Tibial nerve (tissue), 4 donors: ENCODE measurements around the gene CDC42BPG. TPM values are rescaled to one million over a fixed set of nuclear protein-coding genes. Genes with fewer than 3 reads are reported as not detected.
A peak's percentile ranks its signal among the peaks of the same experiment; 100 is the strongest.

ENCODE experiments used
- DNase-seq, 2 donors: peaks; one replicate each; pipeline ENCODE4 v3.0.0-alpha.2; 2019; ENCODE audit warnings: low spot score in 2 of 2
- H3K27ac ChIP-seq, 4 donors: fragments of 200-600 bp; sonication (generic) in 3 of 4; one replicate each; pipeline ENCODE4 v1.5.1; 2017 to 2019; ENCODE audit warnings: mild to moderate bottlenecking in 1 of 4
- H3K27me3 ChIP-seq, 2 donors: fragments of 200-600 bp; sonication (generic) in 1 of 2; one replicate each; pipeline versions ENCODE4 v1.5.1 to v1.6.0; 2017 to 2019
- H3K36me3 ChIP-seq, 3 donors: fragments of 200-600 bp; sonication (generic); one replicate each; pipeline ENCODE4 v1.5.1; 2018 to 2019
- H3K4me1 ChIP-seq, 4 donors: fragments of 200-600 bp; sonication (generic) in 3 of 4; one replicate each; pipeline ENCODE4 v1.5.1; 2017 to 2019
- H3K4me3 ChIP-seq, 4 donors: fragments of 200-600 bp; sonication (generic) in 3 of 4; one replicate each; pipeline ENCODE4 v1.5.1; 2017 to 2019; ENCODE audit warnings: mild to moderate bottlenecking in 1 of 4, moderate library complexity in 1 of 4
- H3K9me3 ChIP-seq, 4 donors: fragments of 200-600 bp; sonication (generic) in 3 of 4; one replicate each; pipeline ENCODE4 v1.5.1; 2017 to 2019
- CTCF ChIP-seq, 5 experiments: fragments of 200-600 bp in 3 of 5; fragments of 450-650 bp in 2 of 5; sonication (generic) in 3 of 5; IDR thresholded peaks; one replicate each; pipeline ENCODE4 v1.5.1; 2016 to 2019; ENCODE audit warnings: antibody characterized with exemption in 5 of 5, mild to moderate bottlenecking in 3 of 5, moderate library complexity in 2 of 5
- EP300 ChIP-seq, 2 donors: sonication (generic); formaldehyde crosslinking; IDR thresholded peaks; one replicate each; pipeline ENCODE4 v1.6.1; 2017; ENCODE audit warnings: antibody characterized with exemption in 2 of 2, mild to moderate bottlenecking in 1 of 2
- POLR2A ChIP-seq, 2 donors: fragments of 450-650 bp; IDR thresholded peaks; one replicate each; pipeline ENCODE4 v1.6.1; 2017; ENCODE audit warnings: antibody characterized with exemption in 2 of 2, mild to moderate bottlenecking in 2 of 2, moderate library complexity in 2 of 2
- WGBS, 2 donors: methylation state at CpG; one replicate each; pipeline ENCODE4 v1.1.5; 2018; 5-methylcytosine and 5-hydroxymethylcytosine counted together
- total RNA-seq, 4 donors: library from RNA; depleted of rRNA; stranded (reverse); fragments of >200 nt; gene quantifications; one replicate each; pipeline ENCODE4 v1.1.0, GENCODE V29; 2016

The CDC42BPG gene
- total RNA-seq, 4 donors from 2014 or later = under 0.01 to 0.30 (median 0.21) TPM; not detected in 1

- Histone ChIP-seq H3K36me3 (peaks cover 2 to 42% (median 5%) of the 10 kb centered on the region in 3 donors), H3K4me1 (peaks cover 0 to 92% (median 74%) of the 10 kb centered on the region in 4 donors), H3K27ac (peak overlapping the region; percentile 61 to 82 (median 80)), H3K9me3 (no peaks in the 10 kb centered on the region), H3K27me3 (no peaks in the 10 kb centered on the region), H3K4me3 (no peak overlapping the region)
- DNase-seq = peak; percentile 52 to 64
- 50 to 61% methylated on average over 34 to 44 of the region's 45 CpGs for WGBS, 2 donors
- TF ChIP-seq EP300 (IDR thresholded peaks at IDR 0.05) (peak; percentile 41 to 93), POLR2A (IDR thresholded peaks at IDR 0.05) (no peak)
Observed at GRCh38 chr11:64854534-64855502, 10.4 kb upstream of the CDC42BPG start.

- TF ChIP-seq CTCF (IDR thresholded peaks at IDR 0.05) (no peak), POLR2A (IDR thresholded peaks at IDR 0.05) (no peak), EP300 (IDR thresholded peaks at IDR 0.05) (no peak)
- no peak for DNase-seq
- 88 to 95% methylated on average over 25 of the region's 25 CpGs for WGBS, 2 donors
- Histone ChIP-seq H3K4me1 (peaks cover 0 to 95% (median 74%) of the 10 kb centered on the region in 4 donors), H3K9me3 (no peaks in the 10 kb centered on the region), H3K36me3 (peaks cover 2 to 35% (median 5%) of the 10 kb centered on the region in 3 donors), H3K27ac (peak overlapping the region in 3 of 4 donors; percentile 78 to 82 (median 82)), H3K27me3 (no peaks in the 10 kb centered on the region), H3K4me3 (no peak overlapping the region)
Observed at GRCh38 chr11:64854157-64854533, 9.7 kb upstream of the CDC42BPG start.

- peaks cover 0 to 95% (median 72%) of the 10 kb centered on the region in 4 donors for H3K4me1 ChIP-seq
- DNase-seq = no peak
- WGBS, 2 donors = 68 to 73% methylated on average over 18 to 27 of the region's 27 CpGs
- H3K27me3 ChIP-seq = no peaks in the 10 kb centered on the region
- H3K36me3 ChIP-seq = peaks cover 2 to 31% (median 5%) of the 10 kb centered on the region in 3 donors
- no peaks in the 10 kb centered on the region for H3K9me3 ChIP-seq
- H3K27ac ChIP-seq = peak overlapping the region in 3 of 4 donors; percentile 73 to 82 (median 78)
- TF ChIP-seq EP300 (IDR thresholded peaks at IDR 0.05) = no peak
- no peak for TF ChIP-seq CTCF (IDR thresholded peaks at IDR 0.05)
- TF ChIP-seq POLR2A (IDR thresholded peaks at IDR 0.05) = no peak
- H3K4me3 ChIP-seq = no peak overlapping the region
Observed at GRCh38 chr11:64853709-64854108, 9.3 kb upstream of the CDC42BPG start.

- H3K27ac ChIP-seq = peak overlapping the region in 3 of 4 donors; percentile 73 to 82 (median 78)
- WGBS, 2 donors = 79 to 84% methylated on average over 20 to 24 of the region's 24 CpGs
- H3K9me3 ChIP-seq = no peaks in the 10 kb centered on the region
- TF ChIP-seq CTCF (IDR thresholded peaks at IDR 0.05) (no peak), EP300 (IDR thresholded peaks at IDR 0.05) (no peak), POLR2A (IDR thresholded peaks at IDR 0.05) (no peak)
- H3K4me3 ChIP-seq = no peak overlapping the region
- H3K4me1 ChIP-seq = peaks cover 0 to 93% (median 69%) of the 10 kb centered on the region in 4 donors
- H3K27me3 ChIP-seq = no peaks in the 10 kb centered on the region
- peaks cover 2 to 25% (median 5%) of the 10 kb centered on the region in 3 donors for H3K36me3 ChIP-seq
- DNase-seq = no peak
Observed at GRCh38 chr11:64852804-64853509, 8.5 kb upstream of the CDC42BPG start.

GRCh38 chr11:64851831-64852351 lies 7.4 kb upstream of the CDC42BPG start:
- H3K27me3 ChIP-seq = no peaks in the 10 kb centered on the region
- no peak for DNase-seq
- peaks cover 2 to 25% (median 5%) of the 10 kb centered on the region in 3 donors for H3K36me3 ChIP-seq
- H3K4me1 ChIP-seq = peaks cover 0 to 86% (median 63%) of the 10 kb centered on the region in 4 donors
- 73 to 87% methylated on average over 8 of the region's 8 CpGs for WGBS, 2 donors
- H3K27ac ChIP-seq = peak overlapping the region in 3 of 4 donors; percentile 58 to 78 (median 76)
- H3K9me3 ChIP-seq = no peaks in the 10 kb centered on the region
- TF ChIP-seq EP300 (IDR thresholded peaks at IDR 0.05) (no peak), POLR2A (IDR thresholded peaks at IDR 0.05) (no peak), CTCF (IDR thresholded peaks at IDR 0.05) (no peak)
- H3K4me3 ChIP-seq = no peak overlapping the region
